GM19193 (cell line): Measurements from ENCODE around the gene LYPD3.

Experiments
- POLR2A ChIP-seq: IDR thresholded peaks from 4 replicates; pipeline ENCODE4 v1.6.1; 2011; ENCODE audit not compliant: insufficient read depth, insufficient read length; ENCODE audit errors: extremely low read depth

The LYPD3 gene

DNA sequence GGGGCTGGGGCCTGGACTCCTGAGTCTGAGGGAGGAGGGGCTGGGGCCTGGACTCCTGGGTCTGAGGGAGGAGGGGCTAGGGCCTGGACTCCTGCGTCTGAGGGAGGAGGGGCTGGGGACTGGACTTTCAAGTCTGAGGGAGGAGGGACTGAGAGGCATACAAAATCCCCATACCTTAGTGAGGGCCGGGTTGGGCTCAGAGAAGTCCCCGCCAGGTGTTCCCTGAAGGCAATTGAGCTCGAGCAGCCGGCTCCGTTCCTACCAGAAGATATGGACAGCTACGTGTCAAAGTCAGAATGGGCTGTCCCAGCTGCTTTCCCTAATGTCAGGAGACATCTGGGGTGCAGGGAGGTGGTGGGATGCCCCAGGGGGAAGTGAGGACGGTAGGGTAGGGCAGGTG is 29.7 kb upstream of the LYPD3 start:
- TF ChIP-seq POLR2A = no peak

DNA sequence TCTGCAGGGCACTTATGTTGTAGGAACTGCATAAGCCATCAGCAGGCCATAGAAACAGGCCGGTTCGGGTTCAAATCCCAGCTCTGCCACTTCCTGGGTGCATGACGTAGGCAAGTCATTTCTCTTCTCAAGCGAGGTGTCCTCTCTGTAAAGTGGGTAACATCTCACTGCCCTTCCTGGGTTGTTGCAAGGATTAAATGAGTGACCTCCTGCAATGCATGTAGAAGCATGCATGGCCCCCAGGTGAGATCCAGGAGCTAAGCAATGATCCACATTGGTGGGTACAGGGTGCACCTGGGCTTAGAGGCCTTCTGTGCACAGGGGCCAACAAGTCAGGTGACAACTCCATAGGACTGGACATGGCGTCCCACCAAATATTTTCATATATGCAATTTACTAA is 25.4 kb upstream of the LYPD3 start:
- no peak for TF ChIP-seq POLR2A

DNA sequence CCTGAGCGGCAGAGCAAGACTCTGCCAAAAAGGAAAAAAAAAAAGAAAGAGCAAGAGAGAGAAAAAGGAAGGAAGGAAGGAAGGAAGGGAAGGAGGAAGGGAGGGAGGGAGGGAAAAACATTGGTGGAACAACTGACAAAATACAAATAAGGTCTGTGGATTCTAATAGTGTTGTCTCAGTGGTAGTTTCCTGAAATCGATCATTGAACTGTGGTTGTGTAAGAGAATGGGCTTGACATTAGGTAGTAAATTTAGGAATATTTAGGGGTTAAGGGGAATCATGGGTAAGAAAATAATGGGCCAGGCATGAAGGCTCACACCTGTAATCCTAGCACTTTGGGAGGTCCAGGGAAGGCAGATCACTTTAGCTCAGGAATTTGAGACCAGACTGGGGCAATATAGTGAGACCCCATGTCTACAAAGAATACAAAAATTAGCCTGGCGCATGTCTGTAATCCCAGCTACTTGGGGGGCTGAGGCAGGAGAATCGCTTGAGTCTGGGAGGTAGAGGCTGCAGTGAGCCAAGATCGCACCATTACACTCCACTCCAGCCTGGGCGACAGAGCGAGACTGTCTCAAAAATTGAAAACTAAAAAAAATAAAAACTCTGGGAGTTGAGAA is 24.7 kb upstream of the LYPD3 start:
- TF ChIP-seq POLR2A = no peak

DNA sequence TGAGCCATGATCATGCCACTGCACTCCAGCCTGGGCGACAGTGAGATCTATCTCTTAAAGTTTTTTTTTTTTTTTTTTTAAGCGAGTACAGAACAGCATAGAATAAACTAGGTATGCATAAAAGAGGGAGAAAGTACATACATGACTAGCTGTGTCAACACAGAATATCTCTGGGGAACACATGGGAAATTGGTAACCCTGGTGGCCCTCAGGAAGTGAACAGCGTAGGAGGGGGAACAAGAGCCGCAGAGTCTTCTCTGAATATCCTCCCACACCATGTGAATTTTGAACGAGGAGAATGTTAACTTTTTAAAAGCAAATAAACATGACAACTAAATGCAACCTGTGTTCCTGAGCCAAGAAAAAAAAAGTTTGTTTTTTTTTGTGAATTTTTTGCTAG is 23.9 kb upstream of the LYPD3 start:
- TF ChIP-seq POLR2A = no peak

DNA sequence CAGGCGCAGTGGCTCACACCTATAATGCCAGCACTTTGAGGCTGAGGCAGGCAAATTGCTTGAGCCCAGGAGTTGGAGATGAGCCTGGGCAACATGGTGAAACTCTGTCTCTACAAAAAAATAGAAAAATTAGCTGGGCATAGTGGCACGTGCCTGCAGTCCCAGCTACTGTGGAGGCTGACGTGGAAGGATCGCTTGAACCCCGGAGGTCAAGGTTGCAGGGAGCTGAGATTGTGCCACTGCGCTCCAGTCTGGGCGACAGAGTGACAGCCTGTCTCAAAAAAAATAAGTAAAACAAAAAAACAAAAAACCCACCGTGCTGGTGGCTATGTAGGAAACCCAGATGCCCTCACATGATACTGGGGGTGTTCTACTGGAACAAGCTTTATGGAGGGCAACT is 22.8 kb upstream of the LYPD3 start:
- TF ChIP-seq POLR2A = no peak

DNA sequence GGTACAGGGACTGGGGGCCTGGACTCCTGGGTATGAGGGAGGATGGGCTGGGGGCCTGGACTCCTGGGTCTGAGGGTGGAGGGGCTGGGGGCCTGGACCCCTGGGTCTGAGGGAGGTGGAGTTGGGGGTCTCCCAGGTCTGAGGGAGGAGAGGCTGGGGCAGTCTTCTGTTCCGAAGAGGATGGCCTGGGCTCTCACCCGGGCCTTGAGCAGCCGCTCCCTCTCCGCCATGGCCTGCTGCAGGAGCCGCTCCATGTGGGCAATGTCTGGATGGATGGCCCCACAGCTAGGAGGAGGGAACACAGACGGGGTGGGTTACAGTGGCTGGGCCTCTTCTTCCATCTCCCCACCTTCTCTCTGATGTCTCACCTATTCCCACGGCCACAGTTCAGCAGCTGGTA is 21.0 kb upstream of the LYPD3 start:
- no peak for TF ChIP-seq POLR2A

DNA sequence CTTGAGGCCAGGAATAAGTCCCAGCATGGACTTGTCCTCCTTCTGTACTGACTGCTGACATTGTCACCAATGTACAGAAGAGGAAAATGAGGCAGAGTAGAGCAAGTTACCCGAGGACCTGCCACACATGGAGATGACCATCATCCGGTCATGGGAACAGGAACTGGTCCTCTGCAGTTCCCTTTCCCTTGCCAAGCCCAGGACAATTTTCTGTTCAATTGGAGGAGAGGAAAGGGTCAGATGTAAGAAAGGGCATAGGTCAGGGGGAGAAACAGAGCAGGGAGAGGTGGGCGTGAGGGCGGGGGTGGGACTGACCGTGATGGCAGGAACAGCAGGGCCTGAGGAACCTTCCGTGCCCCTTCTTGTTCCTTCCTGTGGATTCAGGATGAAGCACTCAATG is 20.5 kb upstream of the LYPD3 start:
- no peak for TF ChIP-seq POLR2A

DNA sequence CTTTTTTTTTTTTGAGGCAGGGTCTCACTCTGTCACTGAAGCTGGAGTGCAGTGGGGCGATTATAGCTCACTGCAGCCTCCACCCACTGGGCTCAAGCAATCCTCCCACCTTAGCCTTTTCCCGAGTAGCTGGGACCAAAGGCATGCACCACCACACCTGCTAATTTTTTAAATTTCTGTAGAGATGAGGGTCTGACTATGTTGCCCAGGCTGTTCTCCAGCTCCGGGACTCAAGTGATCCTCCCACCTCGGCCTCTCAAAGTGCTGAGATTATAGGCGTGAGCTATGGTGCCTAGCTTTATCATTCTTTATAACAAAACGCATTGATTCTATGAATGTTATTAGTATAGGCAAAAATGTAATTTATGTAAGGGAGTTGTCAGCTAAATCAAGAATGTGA is 17.9 kb upstream of the LYPD3 start:
- no peak for TF ChIP-seq POLR2A

DNA sequence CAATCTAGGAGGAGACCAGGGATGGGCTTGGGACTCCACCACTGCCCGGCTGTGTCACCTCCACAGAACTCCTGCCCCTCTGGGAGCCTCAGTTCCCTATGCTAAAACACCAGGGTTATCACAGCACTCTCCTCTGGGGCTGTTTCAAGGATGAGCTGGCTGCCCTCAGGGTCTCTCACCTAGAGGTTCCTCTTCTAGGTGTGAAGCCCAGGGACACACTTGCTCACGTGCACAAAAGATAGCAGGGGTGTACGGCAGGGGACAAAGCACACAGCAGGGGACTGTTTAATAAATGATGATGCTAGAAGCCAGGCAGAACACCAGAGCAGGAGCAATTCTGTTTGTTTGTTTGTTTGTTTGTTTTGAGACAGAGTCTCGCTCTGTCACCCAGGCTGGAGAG is 16.8 kb upstream of the LYPD3 start:
- no peak for TF ChIP-seq POLR2A

DNA sequence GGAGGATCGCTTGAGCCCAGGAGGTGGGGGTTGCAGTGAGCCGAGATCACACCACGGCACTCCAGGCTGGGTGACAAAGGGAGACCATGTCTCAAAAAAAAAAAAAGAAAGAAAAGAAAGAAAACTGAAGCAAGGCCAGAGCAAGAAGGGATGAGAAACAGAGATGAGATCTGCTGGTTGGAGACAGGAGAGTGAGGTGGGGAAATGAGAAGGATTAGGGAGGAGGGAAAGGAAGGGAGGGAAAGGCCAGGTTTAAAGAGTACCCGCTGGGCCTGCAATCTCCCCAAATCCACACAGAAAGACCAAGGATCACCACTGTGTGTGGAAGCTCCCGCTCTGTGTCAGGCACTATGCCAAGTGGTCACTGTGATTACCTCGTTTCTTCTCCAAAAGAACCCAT is 16.3 kb upstream of the LYPD3 start:
- no peak for TF ChIP-seq POLR2A

DNA sequence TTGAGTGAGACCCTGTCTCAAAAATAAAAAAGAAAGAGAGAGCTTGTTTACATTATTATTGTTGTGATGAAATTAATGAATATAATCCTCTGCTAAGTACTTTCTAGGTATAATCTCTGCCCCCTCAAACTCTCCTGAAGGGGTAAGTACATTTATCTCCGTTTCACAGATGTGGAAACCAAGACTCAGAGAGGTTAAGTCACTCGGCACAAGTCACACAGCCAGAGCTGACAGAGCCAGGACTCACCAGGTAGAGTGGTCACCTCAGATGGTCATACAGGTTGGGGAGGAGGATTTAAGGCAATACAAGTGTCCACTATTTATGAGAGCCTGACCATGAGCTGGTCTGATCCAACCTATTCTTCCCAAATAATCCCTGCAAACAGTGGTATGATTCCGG is 15.2 kb upstream of the LYPD3 start:
- no peak for TF ChIP-seq POLR2A

DNA sequence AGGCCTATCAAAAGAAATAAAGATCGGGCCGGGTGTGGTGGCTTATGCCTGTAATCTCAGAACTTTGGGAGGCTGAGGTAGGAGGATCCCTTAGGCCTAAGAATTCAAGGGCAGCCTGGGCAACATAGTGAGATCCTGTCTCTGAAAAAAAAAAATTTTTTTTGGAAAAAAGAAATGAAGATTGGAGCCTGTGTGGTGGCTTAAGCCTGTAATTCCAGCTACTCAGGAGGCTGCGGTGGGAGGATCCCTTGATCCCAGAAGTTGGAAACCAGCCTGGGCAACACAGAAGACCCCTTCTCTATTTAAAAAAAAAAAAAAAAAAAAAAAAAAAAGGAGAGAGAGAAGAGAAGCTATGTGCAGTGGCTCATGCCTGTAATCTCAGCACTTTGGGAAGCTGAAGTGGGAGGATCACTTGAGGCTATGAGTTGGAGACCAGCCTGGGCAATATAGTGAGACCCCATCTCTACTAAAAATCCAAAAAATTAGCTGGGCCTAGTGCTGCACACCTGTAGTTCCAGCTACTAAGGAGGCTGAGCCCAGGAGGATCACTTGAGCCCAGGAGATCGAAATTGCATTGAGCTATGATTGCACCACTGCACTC is 14.7 kb upstream of the LYPD3 start:
- TF ChIP-seq POLR2A = no peak

DNA sequence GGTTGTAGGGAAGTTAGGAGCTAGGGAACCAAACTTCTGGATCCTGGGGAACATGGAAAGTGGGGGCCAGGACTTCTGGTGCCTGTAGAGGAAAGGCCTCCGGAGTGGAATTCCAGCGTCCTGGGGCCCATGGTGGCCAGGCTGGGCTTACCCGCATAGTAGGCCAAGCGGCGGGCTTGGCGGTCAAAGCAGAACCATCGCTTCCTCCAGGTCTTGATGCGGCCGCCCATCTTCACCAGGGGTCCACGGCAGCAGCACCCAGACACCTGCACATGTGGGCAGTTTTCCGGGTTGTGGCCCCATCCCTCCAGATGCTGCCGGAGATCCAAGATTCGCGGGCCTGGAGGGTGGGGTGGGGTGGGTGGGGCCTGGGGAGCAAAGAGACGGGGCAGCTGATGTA is 13.8 kb upstream of the LYPD3 start:
- TF ChIP-seq POLR2A = no peak

DNA sequence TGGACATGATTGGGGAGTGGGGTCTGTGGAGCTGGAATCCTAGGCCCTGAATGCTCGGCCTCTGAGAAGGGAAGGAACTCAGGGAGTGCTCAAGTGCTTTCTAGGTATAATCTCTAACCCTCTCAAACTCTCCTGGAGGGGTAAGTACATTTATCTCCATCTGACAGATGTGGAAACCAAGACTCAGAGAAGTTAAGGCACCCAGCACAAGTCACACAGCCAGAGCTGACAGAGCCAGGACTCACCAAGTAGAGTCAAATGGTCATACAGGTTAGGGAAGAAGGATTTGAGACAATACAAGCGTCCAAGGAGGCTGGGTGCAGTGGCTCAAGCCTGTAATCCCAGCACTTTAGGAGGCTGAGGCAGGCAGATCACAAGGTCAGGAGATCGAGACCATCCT is 12.9 kb upstream of the LYPD3 start:
- TF ChIP-seq POLR2A = no peak

DNA sequence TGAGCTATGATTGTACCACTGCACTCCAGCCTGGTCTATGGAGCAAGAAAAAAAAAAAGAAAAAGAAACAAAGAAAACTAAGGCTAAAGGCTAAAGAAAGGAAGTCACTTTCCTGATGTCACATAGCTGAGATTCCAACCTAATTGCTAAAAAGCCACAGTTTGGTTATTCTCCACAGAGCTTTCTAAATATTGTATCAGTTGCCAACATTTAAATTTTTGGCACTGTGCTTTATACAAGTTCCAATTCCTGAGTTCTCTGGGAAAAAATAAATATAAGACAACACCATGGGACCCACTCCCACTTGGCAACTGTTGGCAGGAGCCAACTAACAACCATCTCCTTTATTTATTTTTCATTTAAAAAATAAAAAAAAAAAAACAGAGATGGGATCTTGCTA is 11.2 kb upstream of the LYPD3 start:
- no peak for TF ChIP-seq POLR2A

DNA sequence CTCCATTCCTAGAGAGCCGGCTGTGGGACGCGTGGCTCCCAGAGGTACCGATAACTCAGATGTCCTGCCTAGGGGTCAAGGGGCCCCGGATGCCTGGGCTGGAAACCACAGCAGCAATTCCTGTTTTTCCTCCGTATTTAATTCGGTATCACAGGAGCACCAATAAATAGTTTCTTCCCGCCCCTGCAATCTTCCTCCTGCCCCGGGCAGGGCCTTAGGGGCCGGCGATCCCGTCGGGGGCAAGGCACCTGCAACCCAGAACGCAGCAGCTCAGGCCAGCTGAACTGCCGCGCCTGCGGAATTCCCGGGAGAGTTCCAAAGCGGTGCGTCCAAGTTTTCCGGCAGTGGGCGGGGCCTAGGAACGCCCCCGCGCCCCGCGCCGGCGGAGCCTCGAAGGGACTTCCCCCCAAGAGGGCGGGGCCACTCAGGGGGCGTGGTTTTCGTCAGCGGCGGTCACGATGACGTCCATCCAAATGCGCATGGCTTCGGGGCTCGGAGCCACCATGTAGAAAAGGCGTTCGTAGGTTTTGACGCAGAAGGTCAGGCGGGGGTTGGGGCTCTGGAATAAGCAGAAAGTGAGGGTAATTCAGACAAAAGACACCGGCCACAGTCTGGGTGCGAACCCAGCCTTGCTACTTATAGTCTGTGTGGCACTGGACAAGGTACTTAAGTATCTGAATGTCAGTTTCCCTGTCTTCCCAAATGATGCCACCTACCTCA is 9.7 kb upstream of the LYPD3 start:
- peak; percentile 42 for TF ChIP-seq POLR2A
